HG02852 (cell line): ENCODE data around the gene TBC1D23.
A peak's percentile ranks its signal among the peaks of the same experiment; 100 is the strongest.
"Not testable (repeated sequence)": the region's sequence is repeated elsewhere in the genome, so short reads cannot be mapped to it uniquely, and the experiment has no call there.

Experiments
- ATAC-seq: cut with Tn5 transposase; IDR thresholded peaks from one replicate; pipeline ENCODE4 v1.9.1; 2021; ENCODE audit warnings: mild to moderate bottlenecking, moderate library complexity; ENCODE audit not compliant: unreplicated experiment

Gene TBC1D23

DNA sequence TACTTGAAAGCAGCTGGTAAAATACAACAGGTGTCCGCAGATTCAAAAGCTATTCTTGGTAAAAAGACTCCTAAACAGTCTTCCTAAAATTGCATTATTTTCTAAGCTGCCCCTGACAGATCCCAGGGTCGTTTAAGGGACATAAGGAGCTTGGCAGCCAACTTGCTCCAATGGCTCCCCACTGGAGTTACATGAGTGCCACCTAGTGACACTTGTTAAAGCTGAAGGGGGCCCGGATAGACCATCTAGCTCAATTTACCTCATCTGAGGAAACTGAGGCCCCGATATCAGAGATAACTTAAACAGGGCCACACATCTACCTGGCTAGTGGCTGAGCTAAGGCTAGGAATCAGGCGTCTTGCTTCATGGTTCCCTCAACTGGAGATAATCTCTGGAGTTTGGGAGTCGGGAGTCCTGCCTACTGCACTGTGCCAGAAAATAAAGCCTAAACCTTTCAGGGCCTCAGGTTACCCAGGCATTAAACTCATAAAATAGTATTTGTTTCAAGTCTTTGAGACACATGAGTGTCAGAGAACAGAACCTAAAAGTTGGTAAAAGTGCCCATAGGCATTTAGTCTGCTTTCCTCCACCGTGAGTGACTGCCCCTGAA, 6.5 kb upstream of the TBC1D23 start:
- no peak for ATAC-seq

DNA sequence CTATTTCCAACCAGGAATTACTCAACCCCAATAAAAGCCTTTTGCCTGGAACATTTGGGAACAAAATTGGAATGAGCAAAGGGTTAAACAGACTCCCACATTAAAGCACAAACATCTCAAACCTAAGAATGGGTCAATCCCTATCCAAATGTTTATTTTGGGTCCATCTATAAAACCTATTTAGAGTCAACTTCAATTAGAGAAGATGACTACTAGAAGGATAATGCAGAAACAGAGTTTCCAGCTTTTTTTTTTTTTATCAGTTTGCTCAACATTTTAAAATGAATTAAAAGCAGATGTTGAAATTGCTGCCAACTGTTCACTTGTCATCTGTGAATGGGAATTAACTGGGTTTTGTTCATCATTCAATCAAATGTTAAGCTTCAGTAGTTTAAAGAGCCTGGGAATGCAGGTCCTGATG, 4.1 kb upstream of the TBC1D23 start:
- no peak for ATAC-seq

GRCh38 chr3:100257586-100257985, 3.2 kb upstream of the TBC1D23 start:
- no peak for ATAC-seq

GRCh38 chr3:100260081-100260684, 609 bp upstream of the TBC1D23 start:
- no peak for ATAC-seq

DNA sequence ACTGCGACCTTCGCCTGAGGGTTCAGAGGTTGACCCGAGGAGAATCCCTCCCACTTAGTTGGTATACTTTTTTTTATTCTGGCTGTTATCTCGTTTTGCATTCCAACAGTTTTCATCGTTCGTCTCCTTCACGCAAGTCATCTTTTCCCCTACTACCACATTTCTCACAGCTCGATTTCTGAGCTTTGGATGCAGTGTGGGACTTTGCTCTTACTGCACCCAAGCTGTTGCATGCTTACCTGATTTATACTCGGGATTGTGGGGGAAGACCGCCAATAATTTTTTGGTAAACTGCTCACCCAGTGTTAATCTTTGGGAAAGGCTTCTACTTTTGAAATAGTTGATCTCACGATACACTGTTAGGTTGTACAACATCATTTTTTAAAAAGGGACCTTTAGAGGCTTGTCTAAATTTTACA, 702 bp downstream of the TBC1D23 start:
- no peak for ATAC-seq

DNA sequence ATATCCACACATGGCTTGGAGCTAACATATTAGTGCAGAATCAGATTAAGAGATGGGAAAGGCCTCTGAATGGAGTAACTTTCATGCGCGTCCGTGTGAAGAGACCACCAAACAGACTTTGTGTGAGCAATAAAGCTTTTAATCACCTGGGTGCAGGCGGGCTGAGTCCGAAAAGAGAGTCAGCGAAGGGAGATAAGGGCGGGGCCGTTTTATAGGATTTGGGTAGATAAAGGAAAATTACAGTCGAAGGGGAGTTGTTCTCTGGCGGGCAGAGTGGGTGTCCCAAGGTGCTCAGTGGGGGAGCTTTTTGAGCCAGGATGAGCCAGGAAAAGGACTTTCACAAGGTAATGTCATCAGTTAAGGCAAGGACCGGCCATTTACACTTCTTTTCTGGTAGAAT, 2.1 kb downstream of the TBC1D23 start:
- ATAC-seq, result not testable (repeated sequence)

- ATAC-seq, result no peak
Measured at GRCh38 chr3:100263583-100263982, 2.8 kb downstream of the TBC1D23 start.

- no peak for ATAC-seq
Measured at GRCh38 chr3:100264242-100264641, 3.5 kb downstream of the TBC1D23 start.

DNA sequence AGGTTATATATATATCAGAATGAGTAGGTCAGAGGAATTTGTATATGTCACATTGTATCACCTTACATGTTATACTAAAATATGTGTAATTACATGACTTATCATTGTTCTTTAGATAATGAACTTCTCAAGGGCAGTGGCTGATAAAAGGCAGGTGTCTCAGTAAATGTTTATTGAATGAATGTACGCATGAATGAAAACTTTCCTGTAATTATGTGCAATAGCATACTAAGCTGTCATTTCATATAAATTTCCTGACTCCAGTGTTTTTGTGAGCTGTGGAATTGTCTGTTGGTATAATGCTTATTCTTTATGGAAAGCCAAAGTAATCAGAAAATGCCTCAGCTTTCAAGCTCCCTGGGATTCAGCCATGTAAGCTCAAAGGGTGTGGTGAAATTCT, 4.2 kb downstream of the TBC1D23 start:
- no peak for ATAC-seq

DNA sequence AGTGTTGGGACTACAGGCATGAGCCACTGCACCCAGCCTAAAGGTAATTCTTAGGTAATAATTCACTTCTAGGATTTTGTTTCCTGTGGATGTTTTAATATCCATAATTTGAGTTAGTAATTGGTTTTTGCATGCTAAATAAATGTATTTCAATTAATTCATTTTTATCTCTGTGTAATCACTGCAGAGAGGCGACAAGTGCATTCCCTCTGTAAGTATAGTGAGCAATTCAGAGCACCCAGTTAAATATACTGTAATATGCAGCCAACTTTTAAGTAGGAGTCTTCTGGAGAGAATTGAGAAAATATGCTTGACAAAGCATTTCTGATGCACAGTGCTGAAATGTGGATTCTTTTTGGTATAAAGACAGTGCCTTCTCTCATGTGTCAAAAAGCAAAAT, 5.7 kb downstream of the TBC1D23 start:
- ATAC-seq, result no peak

- ATAC-seq, result no peak
Measured at GRCh38 chr3:100268156-100268555, 7.4 kb downstream of the TBC1D23 start.

DNA sequence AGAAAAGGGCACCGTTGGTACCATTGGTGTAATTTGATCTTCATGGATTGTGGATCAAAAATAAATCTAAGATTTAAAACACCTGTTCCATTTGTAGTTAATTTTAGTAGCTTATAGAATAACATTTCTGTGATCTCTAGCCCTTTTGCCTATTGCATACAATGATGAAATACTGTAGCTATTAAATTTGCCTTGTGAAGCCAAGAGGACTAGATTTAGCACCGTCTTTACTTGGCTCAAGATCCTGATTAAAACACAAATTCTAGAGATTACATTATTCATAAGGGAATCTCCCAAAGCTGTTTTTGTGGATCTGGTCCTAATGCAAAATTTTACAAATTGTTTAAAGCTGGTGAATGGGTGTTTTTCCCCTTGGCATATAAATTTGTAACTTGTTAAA, 8.2 kb downstream of the TBC1D23 start:
- ATAC-seq, result no peak

DNA sequence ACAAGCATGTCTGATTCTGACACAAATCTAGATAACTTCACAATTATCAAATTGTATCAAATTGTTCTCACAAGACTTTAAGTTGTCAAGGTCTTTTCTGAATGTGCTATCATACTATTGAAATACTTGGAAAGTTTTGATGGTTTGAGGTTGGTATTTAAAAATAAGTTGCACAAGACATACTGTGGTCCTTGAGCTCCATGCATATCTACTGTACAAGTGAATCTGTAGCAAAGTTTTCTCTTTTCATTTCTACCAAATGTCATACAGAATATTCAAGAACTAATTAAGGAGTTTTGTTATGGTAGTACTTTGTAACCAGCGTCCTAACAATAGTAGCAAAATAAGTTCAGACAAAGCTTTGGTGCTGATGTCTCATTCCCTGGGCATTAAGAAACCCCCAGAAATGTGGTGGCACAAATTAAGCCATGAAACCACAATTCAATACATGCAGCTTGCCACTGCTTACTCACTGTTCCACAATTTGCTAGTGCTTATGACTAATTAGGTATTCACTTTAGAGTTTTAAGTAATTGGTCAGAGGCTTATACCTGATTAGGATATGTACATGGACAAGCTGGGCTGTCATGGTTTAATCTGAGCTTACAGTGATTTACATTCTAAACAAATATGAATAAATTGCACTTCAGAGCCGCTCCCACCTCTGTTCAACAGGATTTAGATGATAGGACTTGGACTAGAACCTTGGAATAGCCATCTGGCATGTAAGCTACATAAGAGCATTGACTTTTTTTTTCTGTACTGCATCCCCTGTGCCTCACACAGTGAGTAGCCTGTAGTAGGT, 8.8 kb downstream of the TBC1D23 start:
- no peak for ATAC-seq

DNA sequence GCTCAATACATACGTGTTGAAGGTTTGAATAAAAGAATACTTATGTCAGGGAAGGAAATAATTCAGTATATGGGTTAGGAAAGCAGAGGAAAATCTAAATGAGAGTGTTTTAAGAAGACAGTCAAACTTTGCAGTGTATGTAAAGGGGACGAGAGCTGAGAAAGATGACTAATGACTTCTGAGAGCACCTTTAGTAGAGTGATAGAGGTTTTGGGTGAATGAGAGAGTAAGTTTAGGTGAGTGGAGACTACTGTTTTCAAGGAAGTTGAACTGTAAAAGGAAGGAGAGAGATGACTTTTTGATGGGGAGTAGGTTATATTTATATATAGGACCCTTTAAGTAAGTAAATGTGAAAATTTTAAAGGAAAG, 9.4 kb downstream of the TBC1D23 start:
- ATAC-seq, result no peak

DNA sequence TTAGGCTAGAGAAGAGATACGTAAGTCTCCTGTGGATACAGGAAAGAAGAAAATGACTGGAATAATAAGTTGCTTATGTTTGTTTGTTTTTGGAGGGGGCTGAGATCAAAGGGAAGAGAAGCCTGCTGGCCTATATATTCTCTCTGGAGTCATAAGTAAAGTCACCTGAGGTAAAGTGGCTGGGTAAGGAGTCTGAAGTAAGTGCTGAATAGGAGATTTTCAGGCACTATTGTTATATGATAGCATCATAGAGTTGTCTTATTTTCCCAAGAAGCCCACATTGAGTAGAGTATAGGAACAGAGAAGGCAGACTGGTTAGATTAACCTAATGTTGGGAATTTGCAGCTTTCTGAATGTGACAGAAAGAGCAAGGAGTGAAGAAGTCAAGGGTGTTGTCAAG, 10.7 kb downstream of the TBC1D23 start:
- no peak for ATAC-seq

DNA sequence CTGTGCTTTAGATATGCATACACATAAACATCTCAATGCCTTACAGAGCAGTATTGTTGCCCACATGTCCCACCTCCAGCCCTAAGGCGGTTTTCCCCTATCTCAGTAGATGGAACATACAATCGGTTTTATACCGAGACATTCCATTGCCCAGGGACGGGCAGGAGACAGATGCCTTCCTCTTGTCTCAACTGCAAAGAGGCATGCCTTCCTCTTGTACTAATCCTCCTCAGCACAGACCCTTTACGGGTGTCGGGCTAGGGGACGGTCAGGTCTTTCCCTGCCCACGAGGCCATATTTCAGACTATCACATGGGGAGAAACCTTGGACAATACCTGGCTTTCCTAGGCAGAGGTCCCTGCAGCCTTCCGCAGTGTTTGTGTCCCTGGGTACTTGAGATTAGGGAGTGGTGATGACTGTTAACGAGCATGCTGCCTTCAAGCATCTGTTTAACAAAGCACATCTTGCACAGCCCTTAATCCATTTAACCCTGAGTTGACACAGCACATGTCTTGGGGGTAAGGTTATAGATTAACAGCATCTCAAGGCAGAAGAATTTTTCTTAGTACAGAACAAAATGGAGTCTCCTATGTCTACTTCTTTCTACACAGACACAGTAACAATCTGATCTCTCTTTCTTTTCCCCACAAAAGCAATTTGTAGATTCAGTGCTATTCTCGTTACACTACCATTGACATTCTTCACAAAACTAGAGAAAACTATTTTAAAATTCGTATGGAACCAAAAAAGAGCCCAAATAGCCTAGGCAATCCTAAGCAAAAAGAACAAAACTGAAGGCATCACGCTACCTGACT, 12.2 kb downstream of the TBC1D23 start:
- ATAC-seq, result not testable (repeated sequence)

- ATAC-seq, result peak; percentile 70
Measured at GRCh38 chr3:100274361-100274760, 13.6 kb downstream of the TBC1D23 start.

DNA sequence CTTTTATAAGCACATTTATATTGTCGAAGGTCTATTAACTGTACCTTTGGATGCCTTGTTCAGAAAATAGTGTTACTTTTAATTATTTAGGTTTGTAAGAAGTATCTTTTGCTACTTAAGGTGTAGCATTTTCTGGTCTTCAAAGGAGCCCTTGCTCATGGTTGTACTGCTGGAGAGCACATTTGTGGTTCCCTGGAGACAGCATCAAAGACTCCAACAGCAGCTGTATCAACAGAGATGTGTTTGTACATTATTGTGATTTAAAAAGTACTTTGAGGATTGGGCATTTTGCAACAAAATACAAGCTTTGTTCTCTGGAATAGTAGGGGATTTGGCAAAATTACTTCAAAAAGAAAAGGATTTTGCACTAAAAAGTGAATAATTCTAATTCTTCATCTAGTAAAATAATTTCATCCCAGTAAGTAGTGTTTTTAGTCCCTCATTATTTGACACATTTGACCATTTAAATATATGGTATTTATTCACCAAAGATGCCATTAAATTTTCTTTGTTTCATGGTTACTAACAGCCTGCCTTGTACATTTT, 16.5 kb downstream of the TBC1D23 start:
- ATAC-seq, result no peak

DNA sequence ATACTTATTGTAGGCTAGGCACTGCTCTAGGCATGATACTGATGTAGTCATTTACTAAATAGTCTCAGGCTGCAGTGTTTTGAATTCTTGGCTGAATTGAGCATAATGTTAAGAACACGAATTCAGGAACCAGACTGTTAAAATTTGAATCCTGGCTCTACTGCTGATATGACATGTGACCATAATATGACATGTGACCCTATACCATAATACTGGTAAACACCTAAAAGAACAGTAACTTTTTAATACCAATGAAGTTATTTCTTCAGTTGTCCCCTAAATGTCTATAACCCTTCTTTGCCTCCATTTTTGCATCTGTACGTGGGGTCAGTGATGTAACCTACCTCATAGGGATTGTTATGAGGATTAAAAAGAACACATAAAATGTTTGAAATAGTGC, 18.1 kb downstream of the TBC1D23 start:
- ATAC-seq, result no peak

DNA sequence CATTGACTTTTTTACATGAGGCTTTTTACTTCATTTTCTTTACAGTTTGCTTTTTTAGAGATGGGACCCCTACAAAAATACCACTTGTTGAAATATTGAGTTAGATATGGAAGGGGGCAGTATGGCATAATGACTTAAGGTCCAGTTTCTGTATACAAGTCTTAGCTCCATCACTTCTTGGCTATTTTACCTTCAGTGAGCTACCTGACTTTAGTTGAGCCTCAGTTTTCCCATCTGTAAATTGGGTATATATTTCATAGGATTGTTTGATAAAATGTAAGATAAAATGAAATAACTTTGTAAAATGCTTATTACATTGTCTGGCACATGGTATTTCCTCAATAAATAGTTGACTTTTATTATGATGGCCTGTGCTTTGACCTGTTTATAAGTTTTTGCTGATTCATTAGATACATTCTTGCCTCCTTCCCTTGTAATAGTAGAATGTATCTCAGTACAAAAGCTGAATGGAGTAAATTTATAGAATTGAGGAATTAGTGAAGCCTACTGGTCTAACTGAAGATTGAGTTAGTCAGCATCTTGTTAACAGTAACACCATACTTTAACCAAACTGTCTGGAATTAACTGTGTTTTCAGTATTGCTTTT, 27.6 kb downstream of the TBC1D23 start:
- no peak for ATAC-seq

- no peak for ATAC-seq
Measured at GRCh38 chr3:100289339-100289738, 28.5 kb downstream of the TBC1D23 start.
